ENCODE results near the gene SNX7.

The SNX7 gene

GRCh38 chr1:98781906-98782305, 120.4 kb downstream of the SNX7 start:
- DNase-seq, result no peak

- no peak for DNase-seq
Measured at GRCh38 chr1:98783821-98784220, 122.3 kb downstream of the SNX7 start.

GRCh38 chr1:98791498-98791897, 130.0 kb downstream of the SNX7 start:
- no peak for DNase-seq

- no peak for DNase-seq
Measured at GRCh38 chr1:98792123-98792522, 130.6 kb downstream of the SNX7 start.

GRCh38 chr1:98793136-98793535, 131.6 kb downstream of the SNX7 start:
- no peak for DNase-seq

GRCh38 chr1:98794196-98794886, 132.8 kb downstream of the SNX7 start:
- peak; percentile 41 to 53 for DNase-seq

GRCh38 chr1:98796049-98796448, 134.5 kb downstream of the SNX7 start:
- no peak for DNase-seq

GRCh38 chr1:98797506-98797905, 136.0 kb downstream of the SNX7 start:
- DNase-seq, result no peak
